ENCODE results near the gene PWWP2A.

Gene PWWP2A

GRCh38 chr5:160096178-160096577, 23.1 kb downstream of the PWWP2A start:
- Histone ChIP-seq H3K9me3 (ENCODE audit: control insufficient read depth, low read length) (no peaks in the 10 kb centered on the region), H3K27ac (ENCODE audit: insufficient read depth, low read length, poor library complexity, severe bottlenecking) (no peak overlapping the region), H3K4me1 (ENCODE audit: control insufficient read depth, insufficient read depth, low read length, poor library complexity, severe bottlenecking) (no peaks in the 10 kb centered on the region), H3K36me3 (ENCODE audit: control insufficient read depth, insufficient read depth, low read length) (peaks cover 25% of the 10 kb centered on the region), H3K4me3 (ENCODE audit: insufficient read depth, low read depth, low read length, poor library complexity, severe bottlenecking) (no peak overlapping the region), H3K27me3 (replicated peaks; ENCODE audit: control insufficient read depth, insufficient read depth, low read length, poor library complexity, severe bottlenecking) (no peaks in the 10 kb centered on the region)
- DNase-seq = no peak

- Histone ChIP-seq H3K27me3 (replicated peaks; ENCODE audit: control insufficient read depth, insufficient read depth, low read length, poor library complexity, severe bottlenecking) (no peaks in the 10 kb centered on the region), H3K9me3 (ENCODE audit: control insufficient read depth, low read length) (no peaks in the 10 kb centered on the region), H3K36me3 (ENCODE audit: control insufficient read depth, insufficient read depth, low read length) (peaks cover 25% of the 10 kb centered on the region), H3K4me3 (ENCODE audit: insufficient read depth, low read depth, low read length, poor library complexity, severe bottlenecking) (no peak overlapping the region), H3K4me1 (ENCODE audit: control insufficient read depth, insufficient read depth, low read length, poor library complexity, severe bottlenecking) (no peaks in the 10 kb centered on the region), H3K27ac (ENCODE audit: insufficient read depth, low read length, poor library complexity, severe bottlenecking) (no peak overlapping the region)
- no peak for DNase-seq
Observed at GRCh38 chr5:160092960-160093707, 26.1 kb downstream of the PWWP2A start.

GRCh38 chr5:160092514-160092913, 26.7 kb downstream of the PWWP2A start:
- H3K27me3 ChIP-seq (replicated peaks; ENCODE audit: control insufficient read depth, insufficient read depth, low read length, poor library complexity, severe bottlenecking) = no peaks in the 10 kb centered on the region
- H3K4me3 ChIP-seq (ENCODE audit: insufficient read depth, low read depth, low read length, poor library complexity, severe bottlenecking) = no peak overlapping the region
- H3K27ac ChIP-seq (ENCODE audit: insufficient read depth, low read length, poor library complexity, severe bottlenecking) = no peak overlapping the region
- no peaks in the 10 kb centered on the region for H3K9me3 ChIP-seq (ENCODE audit: control insufficient read depth, low read length)
- H3K4me1 ChIP-seq (ENCODE audit: control insufficient read depth, insufficient read depth, low read length, poor library complexity, severe bottlenecking) = no peaks in the 10 kb centered on the region
- peaks cover 25% of the 10 kb centered on the region for H3K36me3 ChIP-seq (ENCODE audit: control insufficient read depth, insufficient read depth, low read length)
- no peak for DNase-seq

- H3K27ac ChIP-seq (ENCODE audit: insufficient read depth, low read length, poor library complexity, severe bottlenecking) = no peak overlapping the region
- peaks cover 25% of the 10 kb centered on the region for H3K36me3 ChIP-seq (ENCODE audit: control insufficient read depth, insufficient read depth, low read length)
- no peak for DNase-seq
- H3K4me3 ChIP-seq (ENCODE audit: insufficient read depth, low read depth, low read length, poor library complexity, severe bottlenecking) = no peak overlapping the region
- no peaks in the 10 kb centered on the region for H3K27me3 ChIP-seq (replicated peaks; ENCODE audit: control insufficient read depth, insufficient read depth, low read length, poor library complexity, severe bottlenecking)
- H3K4me1 ChIP-seq (ENCODE audit: control insufficient read depth, insufficient read depth, low read length, poor library complexity, severe bottlenecking) = no peaks in the 10 kb centered on the region
- H3K9me3 ChIP-seq (ENCODE audit: control insufficient read depth, low read length) = no peaks in the 10 kb centered on the region
Observed at GRCh38 chr5:160090059-160090458, 29.2 kb downstream of the PWWP2A start.

- no peak for DNase-seq
- H3K36me3 ChIP-seq (ENCODE audit: control insufficient read depth, insufficient read depth, low read length) = peaks cover 24% of the 10 kb centered on the region
- H3K4me1 ChIP-seq (ENCODE audit: control insufficient read depth, insufficient read depth, low read length, poor library complexity, severe bottlenecking) = no peaks in the 10 kb centered on the region
- no peaks in the 10 kb centered on the region for H3K27me3 ChIP-seq (replicated peaks; ENCODE audit: control insufficient read depth, insufficient read depth, low read length, poor library complexity, severe bottlenecking)
- no peaks in the 10 kb centered on the region for H3K9me3 ChIP-seq (ENCODE audit: control insufficient read depth, low read length)
- no peak overlapping the region for H3K27ac ChIP-seq (ENCODE audit: insufficient read depth, low read length, poor library complexity, severe bottlenecking)
- no peak overlapping the region for H3K4me3 ChIP-seq (ENCODE audit: insufficient read depth, low read depth, low read length, poor library complexity, severe bottlenecking)
Observed at GRCh38 chr5:160089531-160089930, 29.7 kb downstream of the PWWP2A start.

- H3K4me1 ChIP-seq (ENCODE audit: control insufficient read depth, insufficient read depth, low read length, poor library complexity, severe bottlenecking) = no peaks in the 10 kb centered on the region
- H3K27ac ChIP-seq (ENCODE audit: insufficient read depth, low read length, poor library complexity, severe bottlenecking) = no peak overlapping the region
Observed at GRCh38 chr5:160088805-160089204, 30.4 kb downstream of the PWWP2A start.

GRCh38 chr5:160087199-160087598, 32.1 kb downstream of the PWWP2A start:
- Histone ChIP-seq H3K27ac (ENCODE audit: insufficient read depth, low read length, poor library complexity, severe bottlenecking) (no peak overlapping the region), H3K27me3 (replicated peaks; ENCODE audit: control insufficient read depth, insufficient read depth, low read length, poor library complexity, severe bottlenecking) (no peaks in the 10 kb centered on the region), H3K4me1 (ENCODE audit: control insufficient read depth, insufficient read depth, low read length, poor library complexity, severe bottlenecking) (no peaks in the 10 kb centered on the region), H3K9me3 (ENCODE audit: control insufficient read depth, low read length) (no peaks in the 10 kb centered on the region), H3K36me3 (ENCODE audit: control insufficient read depth, insufficient read depth, low read length) (peaks cover 2% of the 10 kb centered on the region), H3K4me3 (ENCODE audit: insufficient read depth, low read depth, low read length, poor library complexity, severe bottlenecking) (no peak overlapping the region)
- DNase-seq = no peak

More at GRCh38 chr5:160088805-160089204, 30.4 kb downstream of the PWWP2A start:
- Histone ChIP-seq H3K9me3 (ENCODE audit: control insufficient read depth, low read length) (no peaks in the 10 kb centered on the region), H3K4me3 (ENCODE audit: insufficient read depth, low read depth, low read length, poor library complexity, severe bottlenecking) (no peak overlapping the region), H3K27me3 (replicated peaks; ENCODE audit: control insufficient read depth, insufficient read depth, low read length, poor library complexity, severe bottlenecking) (no peaks in the 10 kb centered on the region), H3K36me3 (ENCODE audit: control insufficient read depth, insufficient read depth, low read length) (peaks cover 17% of the 10 kb centered on the region)
- DNase-seq = no peak

- H3K9me3 ChIP-seq (ENCODE audit: control insufficient read depth, low read length) = no peaks in the 10 kb centered on the region
- DNase-seq = no peak
- H3K4me3 ChIP-seq (ENCODE audit: insufficient read depth, low read depth, low read length, poor library complexity, severe bottlenecking) = no peak overlapping the region
- H3K27ac ChIP-seq (ENCODE audit: insufficient read depth, low read length, poor library complexity, severe bottlenecking) = no peak overlapping the region
- H3K36me3 ChIP-seq (ENCODE audit: control insufficient read depth, insufficient read depth, low read length) = no peaks in the 10 kb centered on the region
- H3K27me3 ChIP-seq (replicated peaks; ENCODE audit: control insufficient read depth, insufficient read depth, low read length, poor library complexity, severe bottlenecking) = no peaks in the 10 kb centered on the region
- no peaks in the 10 kb centered on the region for H3K4me1 ChIP-seq (ENCODE audit: control insufficient read depth, insufficient read depth, low read length, poor library complexity, severe bottlenecking)
Observed at GRCh38 chr5:160084144-160084543, 35.1 kb downstream of the PWWP2A start.

- no peaks in the 10 kb centered on the region for H3K9me3 ChIP-seq (ENCODE audit: control insufficient read depth, low read length)
- DNase-seq = no peak
- no peaks in the 10 kb centered on the region for H3K4me1 ChIP-seq (ENCODE audit: control insufficient read depth, insufficient read depth, low read length, poor library complexity, severe bottlenecking)
- no peak overlapping the region for H3K4me3 ChIP-seq (ENCODE audit: insufficient read depth, low read depth, low read length, poor library complexity, severe bottlenecking)
- no peaks in the 10 kb centered on the region for H3K27me3 ChIP-seq (replicated peaks; ENCODE audit: control insufficient read depth, insufficient read depth, low read length, poor library complexity, severe bottlenecking)
- H3K36me3 ChIP-seq (ENCODE audit: control insufficient read depth, insufficient read depth, low read length) = no peaks in the 10 kb centered on the region
- H3K27ac ChIP-seq (ENCODE audit: insufficient read depth, low read length, poor library complexity, severe bottlenecking) = no peak overlapping the region
Observed at GRCh38 chr5:160083501-160083900, 35.7 kb downstream of the PWWP2A start.

- Histone ChIP-seq H3K27me3 (replicated peaks; ENCODE audit: control insufficient read depth, insufficient read depth, low read length, poor library complexity, severe bottlenecking) (no peaks in the 10 kb centered on the region), H3K9me3 (ENCODE audit: control insufficient read depth, low read length) (no peaks in the 10 kb centered on the region), H3K27ac (ENCODE audit: insufficient read depth, low read length, poor library complexity, severe bottlenecking) (no peak overlapping the region), H3K36me3 (ENCODE audit: control insufficient read depth, insufficient read depth, low read length) (no peaks in the 10 kb centered on the region), H3K4me1 (ENCODE audit: control insufficient read depth, insufficient read depth, low read length, poor library complexity, severe bottlenecking) (no peaks in the 10 kb centered on the region), H3K4me3 (ENCODE audit: insufficient read depth, low read depth, low read length, poor library complexity, severe bottlenecking) (no peak overlapping the region)
- no peak for DNase-seq
Observed at GRCh38 chr5:160082614-160083500, 36.4 kb downstream of the PWWP2A start.

All from effector memory CD4-positive, alpha-beta T cell (primary cell).